KOPT-K1 (cell line): Measurements from ENCODE around the gene CPNE2.

Experiments
- H3K27ac ChIP-seq: fragments of 200-600 bp; sonication (generic); 2 replicates; pipeline ENCODE4 v1.5.1; 2016; ENCODE audit warnings: antibody characterized with exemption, mild to moderate bottlenecking, low read depth, low read length; ENCODE audit not compliant: poor library complexity, severe bottlenecking
- H3K36me3 ChIP-seq: fragments of 200-600 bp; sonication (generic); 2 replicates; pipeline ENCODE4 v1.5.1; 2017; ENCODE audit warnings: antibody characterized with exemption, mild to moderate bottlenecking, low read length, moderate library complexity; ENCODE audit not compliant: insufficient read depth
- H3K9me3 ChIP-seq: fragments of 200-600 bp; sonication (generic); 2 replicates; pipeline ENCODE4 v1.5.1; 2017; ENCODE audit warnings: antibody characterized with exemption, low read length, mild to moderate bottlenecking; ENCODE audit not compliant: insufficient read depth, poor library complexity, severe bottlenecking

Gene CPNE2

DNA sequence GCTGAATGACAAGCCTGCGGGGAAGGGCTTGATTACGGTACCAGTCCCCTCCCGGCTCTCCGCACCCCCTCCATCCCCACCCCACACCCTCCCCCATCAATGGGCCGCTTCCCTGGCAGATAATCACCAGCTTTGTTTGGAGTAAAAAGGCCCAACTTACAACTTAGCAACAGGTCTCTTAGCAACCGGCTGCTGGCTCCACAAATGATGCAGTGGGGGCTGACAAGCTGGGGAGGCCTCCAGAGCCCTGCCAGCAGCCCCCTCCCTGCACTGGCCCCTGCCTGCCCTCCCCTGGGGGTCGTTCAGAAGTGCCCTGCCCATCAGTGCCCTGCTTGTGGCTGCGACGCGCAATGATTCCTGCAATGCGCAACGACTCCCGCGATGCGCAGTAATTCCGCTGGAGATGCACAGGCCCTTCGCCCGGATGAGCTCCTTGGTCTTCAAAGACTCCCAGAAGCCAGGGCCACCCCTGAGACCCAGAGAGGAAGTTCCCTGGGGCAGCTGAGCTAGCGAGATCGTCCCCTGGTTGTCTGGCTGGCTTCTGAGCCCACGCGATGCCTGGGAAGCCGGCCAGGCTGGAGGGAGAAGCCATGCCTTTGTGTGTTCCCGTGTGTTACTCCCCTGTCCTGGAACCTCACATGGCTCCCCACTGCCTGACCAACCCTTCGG, 23.3 kb downstream of the CPNE2 start:
- Histone ChIP-seq H3K9me3 (no peaks in the 10 kb centered on the region), H3K36me3 (no peaks in the 10 kb centered on the region), H3K27ac (no peak overlapping the region)

DNA sequence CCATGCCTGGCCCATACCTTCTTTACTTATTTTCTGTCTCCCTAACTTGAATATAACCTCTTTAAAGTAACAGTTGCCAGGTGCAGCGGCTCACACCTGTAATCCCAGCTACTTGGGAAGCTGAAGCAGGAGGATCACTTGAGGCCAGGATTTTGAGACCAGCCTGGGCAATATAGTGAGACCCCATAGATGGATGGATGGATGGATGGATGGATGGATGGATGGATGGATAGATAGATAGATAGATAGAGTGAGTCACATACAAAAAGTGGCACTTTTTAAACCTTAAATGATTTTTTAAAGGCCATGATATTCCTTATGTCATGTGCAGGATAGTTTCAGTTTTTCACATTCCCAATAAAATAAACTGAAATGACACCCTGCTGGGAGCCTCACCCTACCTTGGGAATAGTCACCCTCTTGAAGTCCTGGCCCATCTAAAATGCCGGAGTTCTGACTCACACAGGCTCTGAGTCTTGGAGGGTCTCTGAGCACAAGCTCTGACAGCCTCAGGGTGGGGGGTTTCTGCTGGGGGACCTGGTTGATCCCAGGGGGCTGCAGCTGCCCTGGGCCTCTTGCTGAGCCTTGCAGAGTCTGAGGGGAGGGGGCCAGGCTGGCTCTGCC, 26.2 kb downstream of the CPNE2 start:
- Histone ChIP-seq H3K27ac (no peak overlapping the region), H3K36me3 (no peaks in the 10 kb centered on the region), H3K9me3 (no peaks in the 10 kb centered on the region)

DNA sequence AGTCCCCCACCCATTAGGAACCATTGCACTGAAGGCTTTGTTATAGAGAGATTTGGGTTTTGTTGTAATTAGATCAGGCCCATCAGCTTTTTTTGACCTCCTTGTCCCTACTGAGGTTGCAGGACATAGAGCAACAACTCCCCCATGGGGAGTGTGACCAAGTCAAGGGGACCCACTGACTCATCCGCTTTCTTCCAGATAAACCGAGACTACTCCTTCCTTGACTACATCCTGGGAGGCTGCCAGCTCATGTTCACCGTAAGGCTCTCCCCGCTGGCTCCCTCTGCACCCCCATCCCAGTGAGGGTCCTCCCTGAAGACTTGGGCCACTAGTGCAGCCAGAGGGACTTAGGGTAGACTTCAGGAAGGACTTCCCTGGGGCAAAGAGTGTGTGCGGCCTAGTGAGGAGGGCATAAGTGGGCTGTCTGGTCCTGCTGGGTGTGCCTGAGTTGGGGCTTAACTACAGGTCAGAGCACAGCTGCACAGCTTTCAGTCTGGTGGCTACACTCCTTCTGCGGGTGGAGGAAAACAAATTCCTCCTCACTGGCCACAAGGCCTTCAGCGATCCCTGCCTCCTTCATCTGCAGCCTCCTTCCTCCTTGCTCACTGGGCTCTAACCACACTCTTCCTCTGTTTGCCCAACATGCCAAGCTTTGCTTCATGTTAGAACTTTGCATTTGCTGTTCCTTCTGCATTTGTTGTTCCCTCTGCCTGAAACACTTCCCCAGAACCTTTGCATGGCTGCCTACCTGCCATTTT, 31.0 kb downstream of the CPNE2 start:
- Histone ChIP-seq H3K27ac (peak overlapping the region; percentile 48), H3K9me3 (no peaks in the 10 kb centered on the region), H3K36me3 (no peaks in the 10 kb centered on the region)

DNA sequence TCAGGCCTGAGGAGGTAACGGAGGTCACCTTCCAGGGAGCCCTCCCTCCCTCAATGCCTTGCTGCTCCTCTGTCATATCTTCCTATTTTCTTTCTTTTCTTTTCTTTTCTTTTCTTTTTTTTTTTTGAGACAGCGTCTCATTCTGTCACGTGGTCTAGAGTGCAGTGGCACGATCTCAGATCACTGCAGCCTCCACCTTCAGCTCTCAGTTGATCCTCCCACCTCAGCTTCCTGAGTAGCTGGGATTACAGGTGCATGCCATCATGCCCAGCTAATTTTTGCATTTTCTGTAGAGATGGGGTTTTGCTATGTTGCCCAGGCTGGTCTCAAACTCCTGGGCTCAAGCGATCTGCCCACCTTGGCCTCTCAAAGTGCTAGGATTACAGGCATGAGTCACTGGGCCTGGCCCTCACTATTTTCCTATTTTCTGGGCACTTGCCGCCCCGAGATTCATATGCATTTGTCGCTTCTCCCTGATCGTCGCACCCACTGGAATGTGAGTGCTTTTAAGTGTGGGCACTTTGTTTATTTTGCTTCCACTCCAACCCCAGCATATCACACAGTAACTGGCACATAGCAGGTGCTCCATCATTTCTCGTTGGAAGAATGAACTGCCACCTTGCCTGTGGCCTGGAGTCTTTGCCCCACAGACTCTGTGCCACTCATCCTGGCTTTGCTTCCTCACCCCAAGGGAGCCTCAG, 31.7 kb downstream of the CPNE2 start:
- H3K9me3 ChIP-seq: no peaks in the 10 kb centered on the region
- H3K27ac ChIP-seq: peak overlapping the region; percentile 48
- H3K36me3 ChIP-seq: no peaks in the 10 kb centered on the region

DNA sequence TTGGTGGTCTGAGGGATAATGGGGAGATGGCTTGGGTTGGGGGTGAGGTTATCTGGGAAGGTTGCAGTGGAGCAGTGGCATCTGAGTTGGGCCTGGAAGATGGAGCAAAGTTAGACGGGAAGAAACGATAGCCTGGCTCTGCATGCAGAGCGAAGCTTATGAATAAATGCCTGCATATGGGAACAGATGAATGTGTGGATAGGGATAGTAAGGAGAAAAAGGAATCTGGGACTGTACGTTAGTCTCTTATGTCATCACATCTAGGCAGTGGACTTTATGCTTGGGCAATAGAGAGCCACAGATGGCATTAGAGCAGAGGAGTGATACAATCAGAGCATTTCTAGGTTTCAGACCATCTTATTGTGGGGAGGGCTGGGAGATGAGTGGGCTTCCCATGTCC, 33.0 kb downstream of the CPNE2 start:
- Histone ChIP-seq H3K27ac (no peak overlapping the region), H3K36me3 (no peaks in the 10 kb centered on the region), H3K9me3 (no peaks in the 10 kb centered on the region)

DNA sequence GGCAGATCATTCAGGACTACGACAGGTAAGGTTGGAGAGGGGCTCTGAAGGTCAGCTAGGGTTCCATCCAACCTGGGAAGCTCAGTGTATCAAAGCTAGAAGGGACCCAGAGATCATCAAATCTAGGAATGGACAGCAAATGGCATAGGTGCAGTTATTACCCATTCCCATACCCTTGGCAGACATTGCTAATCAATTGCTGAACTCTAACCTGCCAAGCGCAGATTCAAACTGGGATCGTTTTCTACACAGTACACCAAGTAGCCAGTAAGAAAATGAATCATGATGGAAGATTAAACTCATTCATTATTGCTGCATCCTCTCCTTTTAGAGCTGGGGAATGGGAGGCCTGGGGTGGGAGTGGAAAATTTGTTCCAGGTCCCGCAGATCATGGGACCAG, 33.6 kb downstream of the CPNE2 start:
- H3K27ac ChIP-seq: no peak overlapping the region
- no peaks in the 10 kb centered on the region for H3K36me3 ChIP-seq
- H3K9me3 ChIP-seq: no peaks in the 10 kb centered on the region

DNA sequence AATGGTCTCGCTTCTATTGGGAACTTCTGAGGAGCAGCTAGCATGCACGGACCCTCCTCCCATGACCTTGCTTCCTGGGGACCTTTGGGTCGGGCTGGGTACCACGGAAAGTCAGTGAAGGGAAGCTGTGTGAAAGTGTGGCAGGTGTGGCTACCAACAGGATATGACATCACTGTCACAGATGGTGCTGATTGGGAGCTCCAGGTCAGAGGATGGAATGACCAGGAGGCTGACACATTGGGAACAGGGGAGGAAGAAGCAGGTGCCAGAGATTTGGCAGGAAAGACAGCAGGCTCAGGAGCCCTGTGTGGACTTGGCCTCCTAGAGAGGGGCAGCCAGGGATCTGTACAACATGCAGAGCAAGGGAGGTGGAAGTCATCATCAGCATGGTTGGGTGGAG, 34.0 kb downstream of the CPNE2 start:
- Histone ChIP-seq H3K9me3 (no peaks in the 10 kb centered on the region), H3K27ac (no peak overlapping the region), H3K36me3 (no peaks in the 10 kb centered on the region)

DNA sequence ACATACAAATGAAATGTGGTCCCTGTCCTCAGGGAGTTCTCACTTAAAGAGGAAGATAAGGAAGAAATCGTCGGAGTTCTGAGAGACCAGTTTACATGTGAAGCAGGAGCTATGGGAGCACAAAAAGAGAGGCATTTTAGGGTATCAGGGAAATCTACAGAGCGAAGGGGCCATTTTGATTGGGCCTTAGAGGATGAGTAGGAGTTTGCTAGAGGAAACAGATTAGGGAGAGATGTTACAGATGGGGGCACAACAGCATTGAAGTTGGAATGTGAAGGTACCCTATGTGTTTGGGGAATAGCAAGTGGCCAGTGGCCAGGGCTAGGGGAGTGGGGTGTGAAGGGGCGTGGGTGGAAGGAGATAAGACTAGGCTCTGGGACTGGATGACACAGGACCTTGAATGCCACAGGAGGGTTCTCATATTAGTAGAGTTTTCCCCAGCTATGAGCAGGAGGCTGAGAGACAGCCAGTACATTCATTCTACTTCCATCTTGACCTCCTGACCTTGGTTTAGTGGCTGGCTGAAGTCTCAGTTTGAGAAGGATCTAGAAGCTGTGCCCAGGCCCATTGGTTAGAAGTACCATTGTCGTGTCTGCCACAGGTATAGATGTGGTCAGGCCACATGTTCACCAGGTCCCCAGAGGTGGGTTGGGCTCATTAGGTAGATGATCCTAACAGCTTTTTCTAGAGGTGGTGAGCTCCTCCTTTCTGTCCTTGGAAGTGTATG, 34.8 kb downstream of the CPNE2 start:
- no peak overlapping the region for H3K27ac ChIP-seq

DNA sequence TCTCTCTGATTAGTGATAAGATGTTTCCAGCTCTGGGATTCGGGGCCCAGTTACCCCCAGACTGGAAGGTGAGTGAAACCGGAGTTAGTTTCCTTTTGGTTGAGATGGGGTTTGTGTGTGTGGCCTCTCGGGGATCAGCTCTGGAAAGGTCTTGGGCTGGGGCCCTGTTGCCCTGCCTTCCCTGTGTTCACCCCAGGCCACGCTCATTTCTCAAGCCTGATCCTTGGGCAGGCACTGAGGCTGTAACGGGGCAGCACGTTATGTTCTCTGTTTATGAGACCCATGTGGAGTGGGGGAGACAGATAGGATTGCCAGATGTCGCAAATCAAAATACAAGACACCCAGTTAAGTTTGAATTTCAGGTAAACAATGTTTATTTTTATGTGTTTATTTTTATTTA, 35.5 kb downstream of the CPNE2 start:
- H3K36me3 ChIP-seq: no peaks in the 10 kb centered on the region
- no peaks in the 10 kb centered on the region for H3K9me3 ChIP-seq
- no peak overlapping the region for H3K27ac ChIP-seq

More for the DNA sequence above, 34.8 kb downstream of the CPNE2 start:
- Histone ChIP-seq H3K36me3 (no peaks in the 10 kb centered on the region), H3K9me3 (no peaks in the 10 kb centered on the region)

DNA sequence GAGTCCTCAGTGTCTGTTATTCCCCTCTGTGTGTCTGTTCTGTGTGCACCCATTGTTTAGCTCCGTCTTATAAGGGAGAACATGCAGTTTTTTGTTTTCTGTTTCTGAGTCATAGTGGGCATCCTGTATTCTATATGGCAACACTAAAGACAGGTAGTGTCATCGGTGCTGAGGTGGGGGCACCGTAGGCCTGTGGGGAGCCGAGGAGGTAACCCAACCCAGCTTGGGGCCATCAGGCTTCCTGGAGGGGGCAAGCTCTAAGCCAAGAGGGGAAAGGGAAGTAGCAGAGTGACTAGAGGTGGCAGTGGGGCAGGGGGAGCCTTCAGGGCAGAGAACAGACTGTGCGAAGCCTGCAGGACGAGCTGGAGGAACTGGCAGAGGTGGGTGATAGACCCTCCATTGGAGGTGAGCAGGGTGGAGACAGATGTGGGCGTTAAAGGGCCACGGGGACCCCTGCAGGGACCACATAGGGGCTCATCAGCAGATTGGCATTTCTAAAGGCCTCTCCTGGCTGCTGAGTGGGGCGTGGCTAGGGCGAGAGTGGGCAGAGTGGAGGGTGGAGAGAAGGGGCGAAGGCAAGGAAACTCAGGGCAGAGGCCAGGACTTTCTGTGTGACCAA, 36.5 kb downstream of the CPNE2 start:
- Histone ChIP-seq H3K36me3 (no peaks in the 10 kb centered on the region), H3K9me3 (no peaks in the 10 kb centered on the region), H3K27ac (peak overlapping the region; percentile 42)

DNA sequence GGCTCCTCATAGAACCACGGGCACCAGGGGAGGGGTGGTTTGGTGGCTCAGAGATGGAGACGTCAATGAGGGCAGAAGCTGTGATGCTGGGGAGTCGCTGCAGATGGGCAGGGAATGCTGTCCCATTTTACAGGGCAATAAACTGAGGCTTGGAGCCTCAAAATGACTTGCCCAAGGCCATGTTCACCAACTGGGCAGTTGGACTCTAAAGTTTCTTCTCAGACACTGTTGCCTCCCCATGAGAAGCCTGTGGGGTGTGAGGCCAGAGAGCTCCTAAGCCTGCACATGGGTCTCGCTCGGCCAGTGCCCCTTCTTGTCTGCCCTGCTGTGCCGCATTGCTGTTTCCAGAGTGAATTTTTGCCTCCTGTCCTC, 38.6 kb downstream of the CPNE2 start:
- no peak overlapping the region for H3K27ac ChIP-seq
- no peaks in the 10 kb centered on the region for H3K9me3 ChIP-seq
- H3K36me3 ChIP-seq: no peaks in the 10 kb centered on the region

DNA sequence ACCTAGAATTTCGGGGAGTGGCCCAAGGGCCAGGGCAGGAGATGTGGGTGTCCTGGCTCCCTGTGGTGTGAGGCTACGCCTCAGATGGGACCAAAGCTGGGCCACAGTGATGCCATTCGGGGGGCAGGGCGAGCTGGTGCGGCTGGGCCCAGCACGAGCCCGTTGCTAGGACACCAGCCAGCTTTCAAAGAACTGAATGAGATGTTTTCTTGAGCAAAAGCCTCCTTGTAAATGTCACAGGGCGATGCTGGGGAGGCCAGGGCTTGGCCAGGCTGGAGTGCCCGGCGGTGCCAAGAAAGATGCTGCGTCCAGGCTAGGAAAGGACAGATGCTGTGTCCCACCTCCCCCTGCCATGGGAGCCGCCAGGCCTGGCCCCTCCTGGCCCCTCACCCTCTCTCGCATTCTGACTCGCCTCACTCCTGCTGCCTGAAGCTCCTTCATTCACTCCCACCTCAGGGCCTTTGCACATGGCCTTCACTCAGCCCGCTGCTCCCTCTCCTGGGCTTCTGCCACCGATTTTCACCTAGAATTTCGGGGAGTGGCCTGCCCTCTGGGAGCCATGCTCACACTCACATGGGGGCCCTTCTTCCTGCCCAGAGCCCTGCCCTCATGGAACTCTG, 39.1 kb downstream of the CPNE2 start:
- Histone ChIP-seq H3K9me3 (no peaks in the 10 kb centered on the region), H3K36me3 (no peaks in the 10 kb centered on the region), H3K27ac (no peak overlapping the region)

DNA sequence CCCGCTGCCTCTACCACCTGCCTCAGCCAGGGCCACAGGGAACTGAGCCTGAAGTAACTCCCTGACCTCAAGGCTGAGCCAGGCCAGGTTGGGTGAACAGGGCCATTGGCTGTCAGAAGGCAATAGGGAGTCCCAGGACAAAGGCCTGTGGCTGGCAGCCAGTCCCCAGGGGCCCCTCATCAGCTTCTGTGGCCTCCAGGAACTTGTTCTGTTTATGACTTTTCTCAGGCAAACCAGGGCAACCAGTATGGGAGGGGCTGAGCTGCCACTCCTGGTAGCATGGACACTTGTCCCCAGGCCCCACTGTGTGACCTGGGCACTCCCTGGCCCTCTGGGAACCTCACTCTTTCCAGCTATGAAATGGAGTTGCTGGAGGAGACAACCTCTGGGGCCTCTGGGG, 40.1 kb downstream of the CPNE2 start:
- Histone ChIP-seq H3K27ac (no peak overlapping the region), H3K36me3 (no peaks in the 10 kb centered on the region), H3K9me3 (no peaks in the 10 kb centered on the region)

DNA sequence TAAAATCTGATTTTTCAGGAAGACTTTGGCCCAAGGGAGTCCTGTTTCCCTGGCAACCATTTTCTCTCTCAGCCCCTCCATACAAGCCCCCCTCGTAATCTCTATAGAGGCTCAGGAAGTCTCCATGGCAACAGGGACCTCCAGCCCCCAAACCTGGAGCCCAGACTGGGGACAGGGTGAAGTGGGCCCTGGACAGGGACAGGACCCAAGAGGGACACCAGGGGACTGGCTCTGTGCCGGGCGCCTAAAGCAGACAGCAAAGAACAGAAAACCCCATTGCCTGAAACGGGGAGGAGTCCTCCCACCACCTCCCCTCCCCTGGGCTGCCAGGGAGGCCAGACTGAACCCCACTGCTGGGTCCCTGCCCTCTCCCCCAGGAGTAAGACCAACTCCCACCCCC, 40.6 kb downstream of the CPNE2 start:
- no peaks in the 10 kb centered on the region for H3K36me3 ChIP-seq
- H3K9me3 ChIP-seq: no peaks in the 10 kb centered on the region
- no peak overlapping the region for H3K27ac ChIP-seq
